Activated T-helper 1 cell treated with anti-CD3 and anti-CD28 coated beads, Interleukin-2, amount 50 U/mL, for 16 hours (primary cell): ENCODE results near the gene SART3.
"Not testable (repeated sequence)": the region's sequence is repeated elsewhere in the genome, so short reads cannot be mapped to it uniquely, and the experiment has no call there.

Experiments
- DNase-seq, 2 donors: peaks; one replicate each; pipeline ENCODE4 v3.0.0-alpha.2; 2020; ENCODE audit warnings: low read depth in 1 of 2, low spot score in 1 of 2

SART3 gene

DNA sequence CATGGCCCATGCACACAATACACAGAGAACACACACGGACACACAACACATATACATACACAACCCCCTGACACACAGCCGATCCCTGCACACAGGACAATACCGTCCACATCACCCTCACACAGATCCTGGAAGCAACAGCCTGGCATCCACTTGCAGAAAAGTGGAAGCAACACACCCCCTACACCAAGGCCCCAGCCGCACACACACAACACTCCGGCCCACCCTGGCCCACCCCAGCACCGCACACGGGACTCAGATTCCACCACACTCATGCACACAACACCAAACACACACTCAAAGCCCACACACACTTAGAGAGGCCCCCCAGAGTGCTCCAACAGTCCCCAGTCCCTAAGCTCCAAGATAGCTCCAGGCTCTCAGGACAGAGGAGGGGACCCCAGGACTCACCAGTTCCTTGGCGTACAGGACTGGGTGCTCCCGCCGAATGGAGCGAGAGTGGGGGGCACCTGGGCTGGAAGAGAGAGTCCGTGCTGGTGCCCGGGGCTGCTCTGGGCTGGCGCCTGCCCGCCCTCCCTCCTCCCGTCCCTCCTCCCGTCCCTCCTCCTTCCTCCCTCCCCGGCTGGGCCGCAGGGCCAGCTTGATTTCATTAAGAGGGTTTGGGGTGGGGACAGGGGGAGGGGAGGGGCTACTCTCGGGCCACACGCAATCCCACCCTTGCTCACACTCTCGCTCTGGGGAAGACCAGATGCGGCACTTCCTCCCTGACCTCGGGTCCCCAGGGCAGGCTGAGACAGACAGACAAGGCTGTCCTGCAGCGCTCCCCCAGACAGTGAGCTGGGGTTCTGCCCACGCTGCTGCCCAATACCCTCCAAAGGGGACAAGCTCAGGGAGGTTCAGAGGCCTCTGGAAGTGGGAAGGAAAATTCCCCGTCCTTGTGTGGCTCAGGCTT is 36.8 kb upstream of the SART3 start, which contains the start of gene TMEM119:
TMEM119 (minus strand) TSS at position 526 of the 913 bp plus-strand sequence. CDS start 5,701 bp downstream, outside the sequence.
- no peak for DNase-seq

DNA sequence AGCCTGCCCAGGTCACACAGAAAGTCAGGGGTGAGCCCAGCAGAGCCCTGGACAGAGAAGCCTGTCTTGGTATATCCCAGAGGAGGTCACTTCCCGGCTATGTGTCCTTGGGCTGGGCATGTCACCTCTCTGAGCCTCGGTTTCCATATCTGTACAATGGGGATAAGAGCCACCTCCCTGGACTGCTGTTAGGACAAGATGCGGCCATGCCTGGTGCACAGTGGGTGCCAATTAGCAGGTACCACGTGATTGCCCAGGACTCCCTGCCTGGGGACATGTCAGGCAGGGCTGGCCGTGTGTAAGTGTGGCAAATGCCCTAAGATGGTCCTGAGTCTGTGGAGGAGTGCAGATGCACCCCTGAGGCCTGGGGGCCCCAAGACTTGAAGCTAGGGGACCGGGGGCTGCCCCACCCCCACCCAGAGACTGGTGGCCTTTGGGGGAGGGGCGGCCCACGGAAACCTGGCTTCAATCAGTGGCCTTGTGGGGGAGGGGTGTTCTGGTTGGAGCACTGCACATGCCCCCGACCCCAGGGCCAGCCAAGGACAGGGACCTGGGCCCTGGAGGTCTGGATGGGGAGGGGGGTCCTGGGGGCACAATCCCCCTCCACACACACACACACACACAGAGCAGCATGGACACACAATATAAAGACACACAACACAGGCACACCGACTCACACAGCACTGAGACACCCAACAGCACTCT is 36.0 kb upstream of the SART3 start:
- DNase-seq = no peak

DNA sequence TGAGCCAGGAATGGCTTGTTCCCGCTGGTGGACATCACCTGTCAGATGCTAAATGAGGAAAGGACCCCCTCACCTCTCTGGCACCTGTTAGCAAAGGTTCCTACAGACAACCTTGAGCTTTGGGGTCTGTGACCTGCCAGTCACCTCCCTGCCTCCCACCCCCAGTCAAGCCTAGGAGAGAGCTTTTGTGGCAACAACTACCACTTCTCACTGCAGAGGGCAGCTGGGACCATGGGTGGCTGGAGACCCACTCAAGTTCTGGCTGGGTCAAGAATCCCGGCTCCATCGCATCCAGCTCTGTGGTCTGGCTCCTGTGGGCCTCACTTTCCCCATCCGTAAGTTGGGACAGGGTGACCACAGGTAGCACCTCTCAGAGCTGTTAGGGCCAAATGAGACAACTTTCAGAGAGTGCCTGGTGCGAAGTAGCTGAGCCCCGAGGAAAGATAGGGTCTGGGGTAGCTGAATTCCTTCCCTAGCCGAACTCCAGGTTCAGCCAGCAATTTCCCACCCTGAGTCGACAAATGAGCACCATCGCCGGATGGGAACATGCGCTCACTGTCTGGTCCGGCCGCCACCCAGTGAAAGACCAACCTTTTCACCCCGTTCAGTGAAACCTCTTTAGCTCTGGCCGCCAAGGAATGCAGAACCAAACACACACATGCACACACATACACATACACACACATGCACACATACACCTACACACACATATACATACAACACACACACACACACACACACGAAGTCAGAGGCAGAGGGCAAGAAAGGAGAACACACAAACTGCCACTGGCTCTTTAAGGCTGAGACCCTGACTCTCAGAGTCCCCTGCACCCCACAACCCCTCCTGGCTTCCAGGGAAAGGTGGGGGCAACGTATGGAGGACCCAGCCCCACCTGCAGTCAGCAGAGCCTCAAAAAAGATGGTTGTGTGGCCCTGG is 35.0 kb upstream of the SART3 start:
- no peak for DNase-seq

DNA sequence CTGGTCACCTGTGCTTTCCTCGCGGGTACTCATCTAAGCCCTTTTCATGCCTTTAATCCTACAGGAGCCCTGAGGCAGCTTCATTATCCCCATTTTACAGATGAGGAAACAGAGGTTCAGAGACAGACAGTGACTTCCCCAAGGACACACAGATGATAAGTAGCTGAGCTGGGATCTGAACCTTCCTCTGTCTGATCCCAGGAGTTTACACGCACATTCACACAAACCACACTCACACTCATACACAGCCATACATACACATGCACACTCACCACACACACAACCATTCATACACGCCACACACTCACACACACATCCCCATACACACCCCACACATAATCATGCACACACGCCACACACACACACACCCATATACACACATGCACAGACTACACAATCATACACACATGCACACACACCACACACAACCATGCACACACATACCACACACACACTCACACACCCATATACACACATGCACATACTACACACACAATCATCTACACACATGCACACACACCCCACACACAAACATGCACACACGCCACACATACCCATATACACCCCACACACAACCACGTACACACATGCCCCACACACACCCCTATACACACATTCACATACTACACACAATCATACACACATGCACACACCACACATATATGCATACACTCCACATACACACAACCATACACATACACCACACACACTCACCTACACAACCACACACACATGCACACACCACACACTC is 34.2 kb upstream of the SART3 start:
- no peak for DNase-seq

DNA sequence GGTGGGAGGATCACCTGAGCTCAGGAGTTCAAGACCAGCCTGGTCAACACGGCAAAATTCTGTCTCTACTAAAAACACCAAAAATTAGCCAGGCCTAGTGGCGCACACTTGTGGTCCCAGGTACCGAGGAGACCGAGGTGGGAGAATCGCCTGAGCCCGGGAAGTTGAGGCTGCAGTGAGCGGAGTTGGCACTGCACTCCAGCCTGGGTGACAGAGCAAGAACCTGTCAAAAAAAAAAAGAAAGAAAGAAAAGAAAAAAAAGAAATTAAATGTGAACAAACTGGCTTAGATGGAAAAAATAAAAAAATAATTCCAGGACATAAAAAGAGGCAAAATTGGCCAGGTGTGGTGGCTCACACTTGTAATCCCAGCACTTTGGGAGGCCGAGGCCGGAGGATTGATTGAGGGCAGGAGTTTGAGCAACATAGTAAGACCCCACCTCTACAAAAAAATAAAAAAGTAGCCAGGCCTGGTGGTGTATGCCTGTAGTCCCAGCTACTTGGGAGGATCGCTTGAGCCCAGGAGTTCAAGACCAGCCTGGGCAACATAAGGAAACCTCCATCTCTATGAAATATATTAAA is 33.4 kb upstream of the SART3 start:
- DNase-seq = no peak

DNA sequence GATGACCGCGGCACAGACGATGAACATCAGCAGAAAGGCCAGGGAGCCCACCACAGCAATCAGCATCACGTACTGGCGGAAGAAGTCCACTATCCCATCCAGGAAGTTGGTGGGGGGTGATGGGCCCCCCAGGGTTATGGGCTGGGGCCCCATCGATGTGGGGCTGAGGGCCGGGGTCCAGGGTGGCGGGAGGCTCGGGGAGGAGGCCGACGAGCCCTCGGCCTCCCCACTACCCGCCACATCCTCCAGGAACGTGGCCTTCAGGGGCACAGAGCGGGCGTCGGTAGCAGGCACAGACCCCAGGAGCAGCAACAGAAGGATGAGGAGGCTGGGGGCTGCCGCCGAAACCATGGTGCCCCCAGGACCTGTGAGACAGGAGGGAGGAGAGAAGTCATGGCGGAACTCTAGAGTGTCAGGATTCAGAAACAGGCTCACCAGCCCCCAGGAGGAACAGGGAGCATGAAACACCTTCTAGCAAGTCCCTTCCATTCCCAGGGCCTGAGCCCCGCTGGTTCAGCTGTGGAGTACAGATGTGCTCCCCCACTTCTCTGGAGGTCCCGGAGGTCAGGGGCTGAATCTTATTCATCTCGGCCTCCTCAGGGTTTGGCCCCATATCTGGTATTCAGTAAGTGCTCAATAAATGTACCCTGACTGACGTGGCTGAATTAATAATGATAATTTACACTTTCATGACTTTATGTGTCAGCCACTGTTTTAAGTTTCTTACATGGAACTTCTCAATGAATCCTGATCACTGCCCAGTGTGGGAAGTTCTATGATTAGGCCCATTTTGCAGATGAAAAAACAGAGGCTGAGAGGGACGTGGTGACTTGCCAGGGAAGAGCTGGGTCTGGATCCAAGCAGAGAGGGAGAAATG is 31.3 kb upstream of the SART3 start:
- no peak for DNase-seq

DNA sequence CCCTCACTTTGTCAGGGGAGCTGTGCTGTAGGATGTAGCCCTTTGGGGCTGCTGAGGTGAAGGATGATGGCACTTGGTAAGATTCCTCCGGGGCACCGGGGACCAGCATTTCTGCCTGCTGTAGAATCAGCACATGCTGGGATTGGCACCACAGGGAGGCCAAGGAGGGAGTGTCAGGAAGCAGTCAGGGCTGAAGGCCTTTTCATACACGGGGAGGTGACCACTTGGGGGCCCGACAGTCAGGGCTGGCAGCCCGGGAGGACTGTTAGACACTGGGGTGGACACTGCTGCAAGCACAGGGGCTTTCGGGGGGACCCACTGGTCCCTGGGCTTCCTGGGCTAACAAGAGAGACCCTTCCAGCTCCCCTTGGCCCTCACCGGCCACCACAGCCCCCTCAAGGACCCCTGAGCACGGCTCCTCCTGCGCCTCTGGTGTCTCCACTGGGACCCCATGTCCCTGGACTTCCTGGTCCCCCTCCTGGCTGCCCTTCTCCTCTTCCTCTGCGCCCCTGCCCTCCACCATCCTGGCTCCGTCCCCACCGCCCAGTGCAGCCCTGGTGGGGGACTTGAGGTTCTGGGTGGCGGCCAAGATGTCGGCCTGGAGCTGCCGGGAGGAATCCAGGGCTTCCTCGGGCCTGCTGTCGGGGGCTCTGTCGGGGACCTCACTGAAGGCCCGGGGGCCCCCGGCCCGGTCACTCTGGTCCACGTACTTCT is 30.5 kb upstream of the SART3 start:
- no peak for DNase-seq

DNA sequence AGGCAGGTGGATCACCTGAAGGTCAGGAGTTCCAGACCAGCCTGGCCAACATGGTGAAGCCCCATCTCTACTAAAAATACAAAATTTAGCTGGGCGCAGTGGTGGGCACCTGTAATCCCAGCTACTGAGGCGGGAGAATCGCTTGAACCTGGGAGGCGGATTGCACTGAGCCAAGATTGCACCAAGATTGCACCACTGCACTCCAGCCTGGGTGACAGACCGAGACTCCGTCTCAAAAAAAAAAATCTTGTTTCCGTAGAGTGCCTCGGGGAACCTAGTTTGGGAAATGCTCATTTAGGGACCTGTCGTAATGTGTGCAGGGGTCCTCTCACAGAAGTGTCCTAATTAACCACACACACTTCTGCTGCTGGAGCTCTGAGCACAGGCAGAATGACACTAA is 29.5 kb upstream of the SART3 start:
- not testable (repeated sequence) for DNase-seq

DNA sequence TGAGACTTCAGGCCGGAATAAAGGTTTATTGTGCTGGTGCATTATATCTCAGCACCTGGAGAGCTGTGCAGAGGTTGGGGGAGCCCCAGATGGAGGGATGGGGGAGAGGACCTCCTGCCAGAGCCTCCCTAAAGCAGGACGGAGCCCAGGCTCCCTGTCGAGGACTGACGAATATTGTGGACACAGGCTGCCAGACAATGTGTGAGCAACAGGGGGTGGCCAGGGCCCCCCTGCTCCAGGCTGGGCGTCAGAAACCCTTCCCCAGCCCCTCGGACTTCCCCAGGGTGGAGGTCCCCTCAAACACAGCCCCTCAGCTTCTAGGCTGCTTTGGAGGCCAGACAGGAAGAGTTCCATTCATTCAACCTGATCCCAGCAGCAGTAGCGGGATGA is 28.9 kb upstream of the SART3 start:
- DNase-seq = no peak

DNA sequence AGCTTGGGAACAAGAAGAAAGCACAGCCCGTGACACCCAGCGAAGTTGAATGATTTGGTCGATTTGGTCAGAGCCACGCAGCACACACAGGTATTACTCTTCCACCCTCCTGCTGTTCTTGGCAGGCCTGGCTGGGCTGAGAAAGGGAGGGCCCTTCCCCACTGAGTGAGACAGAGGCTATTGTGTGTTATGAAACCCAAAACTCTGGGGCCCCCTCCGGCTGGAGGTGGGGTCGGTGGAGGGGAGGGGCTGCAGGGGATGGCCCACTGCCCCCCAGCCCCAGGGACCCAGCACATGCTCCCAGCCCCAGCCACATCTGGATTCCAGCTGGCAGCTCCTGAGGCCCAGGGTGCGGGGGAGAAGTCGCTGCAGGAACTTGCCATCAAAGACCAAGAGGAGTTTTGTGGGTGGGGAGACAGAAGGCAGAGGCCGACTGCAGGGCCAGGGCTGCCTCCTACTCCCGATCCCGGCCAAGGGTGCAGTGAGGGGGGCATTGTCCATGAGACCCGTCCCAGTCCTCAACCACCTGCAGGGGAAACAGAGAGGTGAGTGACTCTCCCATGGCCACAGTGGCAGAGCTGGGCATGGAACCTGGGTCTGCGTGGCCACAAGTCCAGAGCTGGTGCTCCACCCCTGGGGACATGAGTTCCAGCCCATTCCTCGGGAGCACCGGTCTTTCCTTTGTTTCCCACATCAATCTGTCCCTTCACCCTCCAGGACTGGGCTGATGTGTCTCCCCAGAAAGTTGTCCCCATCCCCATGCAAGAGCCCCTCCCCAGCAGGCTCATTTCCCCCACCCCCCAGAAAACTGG is 28.3 kb upstream of the SART3 start:
- DNase-seq = no peak

DNA sequence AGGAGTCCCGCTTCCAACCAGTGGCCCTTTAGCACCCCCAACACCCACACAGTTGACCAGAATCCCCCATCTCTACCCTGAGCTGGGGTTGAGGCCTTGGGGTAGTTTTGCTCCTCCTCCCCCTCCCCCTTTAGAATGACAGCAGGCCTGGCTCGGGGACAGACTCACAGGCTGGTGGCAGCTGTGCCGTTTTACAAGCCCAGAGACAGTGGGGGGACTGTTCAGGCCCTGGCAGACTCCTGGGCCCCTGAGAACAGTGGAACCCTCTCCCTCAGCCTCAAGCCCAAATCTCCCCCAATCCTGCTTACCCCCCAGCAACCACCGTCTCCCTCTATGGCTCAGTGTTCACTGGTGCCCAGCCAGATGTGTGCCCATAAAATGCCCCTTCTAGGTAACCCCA is 26.9 kb upstream of the SART3 start:
- DNase-seq = no peak

DNA sequence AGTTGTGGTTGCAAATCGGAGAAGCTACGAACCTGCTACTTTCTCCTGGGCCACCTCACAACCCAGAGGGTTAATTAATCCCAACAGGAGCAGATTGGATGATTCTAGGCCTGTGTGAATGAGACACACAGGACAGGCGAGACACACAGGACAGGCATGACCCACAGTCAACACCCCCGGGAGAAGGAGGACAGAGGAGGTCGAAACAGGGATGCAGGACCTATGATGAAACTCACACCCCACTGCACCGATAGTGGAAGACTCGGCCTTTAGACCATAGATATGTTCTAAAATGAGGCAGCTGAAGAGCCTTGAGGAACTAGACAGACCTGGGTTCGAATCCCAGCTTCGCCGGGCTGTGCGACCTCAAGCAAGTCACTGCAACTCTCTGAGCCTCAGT is 25.3 kb upstream of the SART3 start:
- no peak for DNase-seq

DNA sequence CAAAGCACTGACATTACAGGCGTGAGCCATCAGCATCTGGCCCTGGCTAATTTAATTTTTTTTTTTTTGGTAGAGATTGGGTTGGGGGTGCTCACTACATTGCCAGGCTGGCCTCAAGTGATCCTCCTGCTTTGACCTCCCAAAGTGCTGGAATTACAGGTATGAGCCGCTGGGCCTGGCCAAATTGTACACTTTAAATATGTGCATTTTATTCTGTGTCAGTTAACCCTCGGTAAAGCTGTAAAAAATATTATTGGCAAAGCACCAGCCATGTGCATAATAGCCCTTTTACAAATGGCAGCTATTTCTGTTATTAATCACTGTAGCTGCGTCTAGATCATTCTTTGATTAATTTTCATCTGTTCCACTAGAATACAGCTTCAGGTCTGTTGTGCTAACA is 24.9 kb upstream of the SART3 start:
- DNase-seq = no peak

DNA sequence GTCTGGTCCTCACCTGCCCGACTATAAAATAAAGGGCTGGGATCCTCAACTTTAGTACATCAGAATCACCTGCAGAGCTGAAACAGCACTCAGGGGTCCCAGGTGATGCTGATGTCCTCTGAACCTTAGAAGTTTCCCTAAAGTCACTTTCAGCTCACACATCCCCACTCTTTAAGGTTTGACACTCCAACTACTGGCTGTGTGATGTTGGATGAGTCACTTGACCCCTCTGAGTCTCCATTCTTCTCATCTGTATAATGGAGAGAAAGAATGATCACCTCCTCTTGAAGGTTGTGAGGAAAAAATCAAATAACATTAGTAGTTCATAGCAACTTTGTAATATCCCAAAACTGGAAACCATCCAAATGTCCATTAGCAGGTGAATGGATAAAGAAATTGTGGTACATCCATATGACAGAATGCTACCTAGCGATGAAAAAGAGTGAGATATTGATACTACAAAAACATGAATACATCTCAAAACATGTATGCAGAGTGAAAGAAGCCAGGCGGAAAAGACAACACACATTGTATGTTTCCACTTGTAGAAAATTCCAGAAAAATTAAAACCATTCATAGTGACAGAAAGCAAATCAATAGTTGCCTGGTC is 23.6 kb upstream of the SART3 start:
- no peak for DNase-seq

DNA sequence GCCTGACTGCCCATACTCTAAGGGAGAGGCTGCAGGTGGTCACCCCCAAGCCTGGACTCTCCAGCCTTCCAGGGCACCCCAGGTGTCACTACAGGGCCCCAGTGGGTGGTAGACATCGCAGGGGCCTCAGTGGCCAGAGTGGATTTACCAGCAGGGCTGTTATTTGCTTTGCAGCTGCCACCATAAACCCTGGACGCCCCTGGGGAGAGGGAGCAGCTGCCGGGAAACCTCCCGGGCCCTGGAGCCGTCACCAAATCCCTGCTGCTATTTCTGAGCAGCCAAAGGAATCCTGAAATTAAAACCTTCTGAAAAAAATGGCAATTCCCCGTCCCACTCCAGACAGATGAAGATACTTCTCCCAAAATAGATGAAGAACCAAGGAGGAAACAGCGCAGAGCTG is 23.0 kb upstream of the SART3 start:
- DNase-seq = no peak

DNA sequence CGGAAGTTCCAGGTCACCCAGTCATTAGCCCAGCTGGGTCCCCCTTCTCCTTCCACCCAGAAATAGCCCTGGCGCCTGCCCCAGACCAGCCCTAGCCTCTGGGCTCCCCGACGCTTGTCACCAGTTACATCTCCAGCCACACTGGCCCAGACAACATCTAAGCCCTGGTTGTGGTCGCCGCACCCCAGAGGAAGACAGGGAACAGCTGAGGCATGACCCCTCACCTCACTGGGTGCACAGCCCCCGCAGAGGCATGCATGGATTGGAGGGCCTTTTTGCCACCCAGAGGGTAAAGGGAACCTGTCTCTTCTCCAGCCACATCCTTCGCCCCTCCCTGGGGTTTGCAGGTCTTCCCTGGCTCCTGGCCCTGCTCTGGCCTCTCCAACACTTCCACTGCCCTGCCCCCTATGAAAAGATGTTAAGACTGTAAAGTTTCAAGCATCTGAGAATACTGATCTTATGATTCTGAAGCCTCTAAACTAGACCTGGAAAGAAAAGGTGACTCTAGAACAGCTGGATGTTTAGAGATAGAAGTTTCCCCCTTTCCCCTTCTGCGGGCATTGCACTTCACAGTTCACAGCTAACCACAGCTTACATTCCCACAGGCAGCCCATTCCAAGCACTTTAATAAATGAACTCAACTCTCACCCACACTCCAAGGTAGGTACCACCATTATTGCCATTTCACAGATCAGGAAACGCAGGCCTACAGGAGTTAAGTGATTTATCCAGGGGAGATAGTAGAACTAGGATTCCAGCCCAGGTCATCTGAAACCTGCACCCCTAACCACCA is 22.2 kb upstream of the SART3 start:
- no peak for DNase-seq

DNA sequence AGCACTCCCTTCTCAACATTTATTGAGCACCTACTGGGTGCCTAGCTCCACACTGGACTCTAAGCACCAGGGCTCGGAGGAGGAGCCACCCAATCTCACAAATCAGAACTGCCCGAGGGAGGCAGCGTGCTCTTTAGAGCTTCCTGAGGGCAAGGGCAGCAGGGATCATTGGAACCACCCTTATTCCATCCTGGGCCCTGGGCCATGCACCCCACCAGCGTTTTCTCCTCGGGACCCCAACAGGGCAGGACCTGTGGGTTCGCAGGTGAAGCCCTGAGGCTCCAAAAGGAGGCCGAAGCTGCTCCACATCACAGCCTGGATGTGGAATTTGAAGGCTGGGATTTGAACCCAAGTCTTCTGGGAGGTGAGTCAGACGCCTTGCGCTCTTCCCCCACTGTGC is 21.5 kb upstream of the SART3 start:
- no peak for DNase-seq
